ENCODE results near the gene BACH2. TPM values are rescaled to one million over a fixed set of nuclear protein-coding genes. Genes with fewer than 3 reads are reported as not detected.
A peak's percentile ranks its signal among the peaks of the same experiment; 100 is the strongest.

The BACH2 gene
- total and polyA plus RNA-seq, 2 of the 4 experiments (the other 2 are of a cell fraction): 1.3 to 1.4 TPM

DNA sequence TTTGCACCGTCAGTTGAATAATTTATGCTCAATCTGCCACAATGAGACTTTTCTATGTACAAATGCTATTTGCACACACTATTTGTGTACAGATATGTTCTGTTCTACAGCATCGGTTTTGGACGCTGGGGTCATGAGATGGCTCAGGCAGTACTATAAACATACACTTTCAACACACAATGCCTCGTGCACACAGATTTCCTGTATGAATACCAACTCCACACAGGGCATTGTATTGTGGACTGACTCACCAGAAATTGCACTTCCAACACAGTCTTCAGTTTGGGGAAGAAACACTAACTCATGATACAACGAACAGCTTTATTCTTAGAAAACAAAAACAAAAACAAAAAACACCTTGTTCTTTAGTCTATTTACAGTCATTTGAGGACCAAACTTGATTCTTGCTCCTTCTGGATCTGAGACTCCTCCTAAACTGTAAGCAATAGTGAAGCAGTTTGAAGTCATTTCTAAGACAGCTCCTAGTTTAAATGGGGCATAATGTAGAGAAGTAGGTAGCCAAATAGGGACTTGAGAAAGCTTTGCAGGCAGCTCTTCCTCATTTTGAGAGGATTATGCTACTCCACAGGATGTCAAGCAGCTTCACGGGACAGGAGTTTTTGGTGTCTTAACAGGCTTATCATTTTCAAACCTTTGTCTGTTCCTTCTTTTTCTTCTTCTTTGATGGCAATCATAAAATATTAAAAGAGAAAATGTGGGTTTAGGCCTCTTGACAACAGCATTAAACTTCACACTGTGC lies 368.7 kb downstream of the BACH2 start:
- H3K56ac ChIP-seq (ENCODE audit: extremely low read depth, insufficient read depth, low read length): no peak overlapping the region
- no peak overlapping the region for H3K4me3 ChIP-seq (ENCODE audit: insufficient read depth, low read depth, low read length)
- no peak for ATAC-seq (ENCODE audit: low read depth)
- ChIA-PET CTCF (interaction anchor here (1.3 kb wide), 1 partner anchor 13 kb away, joined by 3 read pairs; no protein-coding TSS in a partner anchor), POLR2A (ENCODE audit: unreplicated experiment) (no interaction called here)
- H3K36me3 ChIP-seq (ENCODE audit: control insufficient read depth, insufficient read depth, low read length): no peaks in the 10 kb centered on the region
- no peaks in the 10 kb centered on the region; the same call in 1 of the 2 replicates for H3K4me1 ChIP-seq (ENCODE audit: control insufficient read depth, insufficient read depth, low read length)
- no peak overlapping the region for H3K4me2 ChIP-seq (ENCODE audit: low read depth, low read length)
- H3K9me3 ChIP-seq (ENCODE audit: control insufficient read depth, insufficient read depth, low read length): no peaks in the 10 kb centered on the region
- no peak overlapping the region for H3K27ac ChIP-seq (ENCODE audit: insufficient read depth, low read length)
- H2AK5ac ChIP-seq (ENCODE audit: low read depth, low read length): no peak overlapping the region
- no peak overlapping the region for H2BK20ac ChIP-seq (ENCODE audit: low read depth, low read length)
- no peak overlapping the region for H3K18ac ChIP-seq (ENCODE audit: low read depth, low read length)
- H4K20me1 ChIP-seq (ENCODE audit: insufficient read depth, low read length): no peaks in the 10 kb centered on the region
- H4K91ac ChIP-seq (ENCODE audit: insufficient read depth, low read depth, low read length): no peak overlapping the region
- no peak overlapping the region for H2BK5ac ChIP-seq (ENCODE audit: low read depth, low read length, poor library complexity, severe bottlenecking)
- no peak overlapping the region for H4K8ac ChIP-seq (ENCODE audit: low read depth in 2 of 2, low read length in 2 of 2)
- no peak for TF ChIP-seq USF2 (IDR thresholded peaks at IDR 0.05; ENCODE audit: low read depth, low read length)
- TF ChIP-seq RAD21 (IDR thresholded peaks at IDR 0.05; ENCODE audit: low read length): no peak
- no peak for TF ChIP-seq FOS (IDR thresholded peaks at IDR 0.05; ENCODE audit: low read depth, low read length)
- TF ChIP-seq RFX5 (IDR thresholded peaks at IDR 0.05; ENCODE audit: low read depth, low read length): no peak
- TF ChIP-seq SMC3 (IDR thresholded peaks at IDR 0.05; ENCODE audit: low read depth, low read length): no peak
- no peak for TF ChIP-seq MXI1 (IDR thresholded peaks at IDR 0.05; ENCODE audit: borderline replicate concordance, low read depth, low read length)
- no peak for TF ChIP-seq RCOR1 (IDR thresholded peaks at IDR 0.05; ENCODE audit: insufficient replicate concordance, low read length)
- TF ChIP-seq CHD1 (IDR thresholded peaks at IDR 0.05; ENCODE audit: low read depth, low read length): no peak
- TF ChIP-seq ELK1 (IDR thresholded peaks at IDR 0.05; ENCODE audit: borderline replicate concordance, low read depth, low read length): no peak
- no peak for TF ChIP-seq POLR2A (IDR thresholded peaks at IDR 0.05; ENCODE audit: low read depth, low read length)
- TF ChIP-seq MAZ (IDR thresholded peaks at IDR 0.05; ENCODE audit: borderline replicate concordance, low read depth, low read length): no peak
- H3K79me1 ChIP-seq (ENCODE audit: low read depth in 1 of 2, low read length in 2 of 2): no peaks in the 10 kb centered on the region
- no peak overlapping the region for H2BK15ac ChIP-seq (ENCODE audit: low read depth, low read length)
- H3K9ac ChIP-seq (ENCODE audit: low read depth, low read length): no peak overlapping the region
- in situ Hi-C loops (cut with MboI; ENCODE audit: low sequenced_read_pairs): no loop called here
- H3K27me3 ChIP-seq (ENCODE audit: control insufficient read depth, insufficient read depth, low read length): no peaks in the 10 kb centered on the region
- H3K9me1 ChIP-seq (ENCODE audit: insufficient read depth, low read length): no peaks in the 10 kb centered on the region
- intact Hi-C loops (cut with micrococcal nuclease): no loop called here
- H2AK9ac ChIP-seq (replicated peaks; ENCODE audit: low read depth, low read length, poor library complexity): no peak overlapping the region
- no TSS peak for BruUV-seq (replicated peaks)
- dilution Hi-C loops (cut with HindIII; ENCODE audit: low sequenced_read_pairs, unreplicated experiment): no loop called here
- no peak overlapping the region for H2BK120ac ChIP-seq (ENCODE audit: low read depth, low read length)
- WGBS, 2 experiments (ENCODE audit: extremely low coverage in 2 of 2, insufficient read length in 1 of 2): 60% methylated on average over 3 of the region's 6 CpGs; no CpG with 5 or more reads in 1 of the 2 experiments
- H4K5ac ChIP-seq (ENCODE audit: low read depth, low read length): no peak overlapping the region
- H3K4ac ChIP-seq (ENCODE audit: low read depth, low read length): no peak overlapping the region
- no peak overlapping the region for H3K14ac ChIP-seq (replicated peaks; ENCODE audit: low read depth, low read length)
- no peak overlapping the region for H2AFZ ChIP-seq (replicated peaks; ENCODE audit: low read length, poor library complexity)
- peak; percentile 36 for DNase-seq
- H3K23ac ChIP-seq (ENCODE audit: low read depth, low read length): no peak overlapping the region
